Activated T-cell treated with anti-CD3 and anti-CD28 coated beads, Interleukin-2, amount 50 U/mL, for 24 hours (primary cell): ENCODE data around the gene ARL15.

Experiments used
- DNase-seq: peaks from one replicate; pipeline ENCODE4 v3.0.0-alpha.2; 2020
- H3K27ac Mint-ChIP-seq: 2 replicates; pipeline ENCODE4 v1.8.0; 2020; ENCODE audit warnings: mild to moderate bottlenecking, mixed read lengths
- H3K27me3 Mint-ChIP-seq: 2 replicates; pipeline ENCODE4 v1.8.0; 2020; ENCODE audit warnings: mixed read lengths
- H3K36me3 Mint-ChIP-seq: 2 replicates; pipeline ENCODE4 v1.8.0; 2020; ENCODE audit warnings: low read depth, mixed read lengths
- H3K4me1 Mint-ChIP-seq: 2 replicates; pipeline ENCODE4 v1.8.0; 2020; ENCODE audit warnings: low read depth, mixed read lengths
- H3K4me3 Mint-ChIP-seq: 2 replicates; pipeline ENCODE4 v1.8.0; 2020; ENCODE audit warnings: mild to moderate bottlenecking, moderate library complexity, mixed read lengths
- H3K9me3 Mint-ChIP-seq: 2 replicates; pipeline ENCODE4 v1.8.0; 2020; ENCODE audit warnings: mixed read lengths

The ARL15 gene

DNA sequence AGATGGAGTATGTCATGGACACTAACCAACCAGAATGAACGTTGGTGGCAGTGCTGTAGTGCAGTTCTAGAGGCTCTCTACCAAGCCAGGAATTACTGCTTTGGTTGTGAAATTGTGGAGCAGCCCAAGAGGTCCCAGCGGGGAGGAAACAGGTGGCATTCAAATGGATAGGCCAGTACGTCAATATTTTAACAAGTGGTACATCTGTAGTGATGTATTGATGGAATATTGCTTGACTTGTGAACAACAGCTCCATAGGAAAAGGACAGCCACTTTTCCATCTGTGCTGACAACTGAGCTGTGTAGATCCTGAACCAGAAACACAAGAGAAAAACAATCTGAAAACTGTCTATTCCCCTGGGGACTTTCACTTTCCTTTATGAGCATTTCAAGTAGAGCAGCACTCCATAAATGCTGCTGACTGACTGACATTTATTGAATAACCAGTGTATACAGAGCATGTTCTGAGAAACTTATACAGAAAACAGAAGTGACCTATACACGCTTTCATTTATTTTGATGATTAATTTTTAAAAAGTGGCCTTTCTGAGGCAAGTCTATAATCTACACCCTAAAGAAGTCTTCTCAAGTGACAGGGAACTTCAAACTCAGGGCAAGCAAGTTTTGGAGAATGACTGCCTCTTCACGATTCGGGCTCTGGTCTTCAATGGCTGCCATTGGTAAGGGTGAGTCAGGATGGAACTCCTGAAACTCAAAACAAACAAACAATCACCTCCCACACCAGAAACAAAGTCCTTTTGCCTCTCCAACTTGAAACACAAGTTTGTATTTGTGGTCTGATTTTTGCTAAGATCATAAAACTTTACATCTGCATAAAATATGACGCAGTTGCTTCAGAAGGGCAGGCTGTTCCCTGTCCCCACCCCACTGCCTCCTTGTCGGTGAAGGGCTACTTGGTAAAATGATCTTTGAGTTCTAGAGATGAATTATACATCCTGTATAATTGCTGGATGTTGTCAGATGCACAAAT, 387.6 kb downstream of the ARL15 start:
- H3K4me3 Mint-ChIP-seq = no peak overlapping the region
- H3K27me3 Mint-ChIP-seq = no peaks in the 10 kb centered on the region
- peaks cover 2% of the 10 kb centered on the region for H3K36me3 Mint-ChIP-seq
- peak overlapping the region; percentile 29 for H3K27ac Mint-ChIP-seq
- H3K9me3 Mint-ChIP-seq = no peaks in the 10 kb centered on the region
- no peaks in the 10 kb centered on the region for H3K4me1 Mint-ChIP-seq
- no peak for DNase-seq

GRCh38 chr5:53917826-53918225, 392.5 kb downstream of the ARL15 start:
- H3K4me3 Mint-ChIP-seq = no peak overlapping the region
- DNase-seq = no peak
- H3K9me3 Mint-ChIP-seq = no peaks in the 10 kb centered on the region

DNA sequence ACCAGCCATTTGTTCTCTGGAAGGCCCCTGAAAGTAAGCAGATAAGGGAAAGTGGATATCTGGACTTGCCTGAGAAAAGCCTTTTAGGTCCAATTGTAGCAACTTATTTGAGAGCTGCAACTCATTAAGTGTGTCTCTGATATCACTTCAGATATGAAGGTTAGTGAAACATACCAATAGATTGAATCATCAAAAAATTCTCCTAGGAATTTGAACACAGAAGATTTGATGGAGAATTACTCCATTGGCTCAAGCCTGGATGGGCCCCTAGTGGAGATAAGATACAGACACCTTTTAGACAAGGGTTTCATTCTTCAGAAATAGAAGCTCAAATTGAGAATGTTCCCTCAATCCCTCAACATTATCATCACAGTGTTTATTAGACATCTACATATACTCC, 393.3 kb downstream of the ARL15 start:
- no peaks in the 10 kb centered on the region for H3K9me3 Mint-ChIP-seq
- H3K27me3 Mint-ChIP-seq = no peaks in the 10 kb centered on the region
- H3K27ac Mint-ChIP-seq = no peak overlapping the region
- H3K4me1 Mint-ChIP-seq = no peaks in the 10 kb centered on the region
- no peak for DNase-seq
- H3K4me3 Mint-ChIP-seq = no peak overlapping the region
- no peaks in the 10 kb centered on the region for H3K36me3 Mint-ChIP-seq

More at GRCh38 chr5:53917826-53918225, 392.5 kb downstream of the ARL15 start:
- Mint-ChIP-seq H3K4me1 (no peaks in the 10 kb centered on the region), H3K36me3 (no peaks in the 10 kb centered on the region), H3K27ac (no peak overlapping the region), H3K27me3 (no peaks in the 10 kb centered on the region)

DNA sequence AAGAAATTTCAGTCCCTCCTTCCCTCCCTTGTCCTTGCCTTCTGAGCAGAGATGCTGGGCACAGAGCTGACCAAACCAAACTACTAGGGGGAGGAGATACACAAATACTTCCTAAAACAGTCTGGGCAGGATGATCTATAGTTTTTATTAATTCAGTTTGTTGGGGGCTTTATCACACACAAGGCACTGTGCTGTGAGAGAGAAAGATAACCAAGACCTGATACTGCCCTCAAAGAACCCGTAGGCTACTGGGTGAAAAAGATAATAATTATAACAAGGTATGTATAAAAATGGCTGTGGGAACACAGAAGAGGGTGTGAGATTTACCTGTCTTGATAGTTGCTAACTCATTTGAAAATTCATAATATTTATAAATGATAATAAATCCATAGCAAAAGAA, 395.3 kb downstream of the ARL15 start:
- no peak overlapping the region for H3K27ac Mint-ChIP-seq
- no peaks in the 10 kb centered on the region for H3K4me1 Mint-ChIP-seq
- H3K9me3 Mint-ChIP-seq = no peaks in the 10 kb centered on the region
- no peak overlapping the region for H3K4me3 Mint-ChIP-seq
- DNase-seq = no peak
- no peaks in the 10 kb centered on the region for H3K27me3 Mint-ChIP-seq
- no peaks in the 10 kb centered on the region for H3K36me3 Mint-ChIP-seq

DNA sequence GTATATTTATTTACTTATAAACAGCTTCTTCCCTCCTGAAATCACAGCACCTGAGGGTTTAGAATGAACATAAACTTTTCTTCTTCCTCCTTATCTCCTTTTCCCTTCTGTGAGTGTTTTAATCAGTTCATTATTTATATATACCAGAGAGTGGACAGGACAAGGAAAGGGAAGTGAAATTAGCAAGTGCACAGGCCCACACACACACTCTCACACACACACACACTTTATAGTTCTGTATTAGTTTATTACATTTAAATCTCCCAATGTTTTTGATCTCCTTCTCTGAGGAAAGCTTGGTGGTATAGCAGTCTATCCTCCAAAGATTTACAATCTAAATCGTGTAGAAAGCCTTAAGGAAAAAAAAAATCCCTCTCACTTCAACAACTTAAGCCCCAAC, 396.4 kb downstream of the ARL15 start:
- Mint-ChIP-seq H3K27ac (no peak overlapping the region), H3K9me3 (no peaks in the 10 kb centered on the region)

GRCh38 chr5:53908757-53909156, 401.6 kb downstream of the ARL15 start:
- H3K27me3 Mint-ChIP-seq = no peaks in the 10 kb centered on the region
- H3K36me3 Mint-ChIP-seq = peaks cover 1% of the 10 kb centered on the region

More for the DNA sequence above, 396.4 kb downstream of the ARL15 start:
- no peak for DNase-seq
- no peaks in the 10 kb centered on the region for H3K27me3 Mint-ChIP-seq
- H3K4me3 Mint-ChIP-seq = no peak overlapping the region
- H3K36me3 Mint-ChIP-seq = no peaks in the 10 kb centered on the region
- no peaks in the 10 kb centered on the region for H3K4me1 Mint-ChIP-seq

DNA sequence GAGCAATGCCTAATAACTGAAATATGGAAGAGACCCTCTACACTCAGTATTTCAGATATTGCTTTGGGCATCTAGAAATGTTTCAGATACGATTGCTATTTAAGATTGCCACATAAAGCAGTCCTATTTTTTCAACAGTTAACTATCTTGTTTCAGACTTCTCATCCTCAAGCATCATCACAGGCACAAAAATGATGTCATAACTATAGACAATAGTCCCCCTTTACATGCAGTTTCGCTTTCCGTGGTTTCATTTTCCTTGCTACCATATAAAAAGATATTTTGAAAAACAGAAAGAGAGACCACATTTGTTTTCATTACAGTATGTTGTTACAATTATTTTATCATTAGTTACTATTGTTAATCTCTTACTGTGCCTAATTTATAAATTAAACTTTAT, 402.5 kb downstream of the ARL15 start:
- H3K9me3 Mint-ChIP-seq = no peaks in the 10 kb centered on the region
- DNase-seq = no peak
- H3K36me3 Mint-ChIP-seq = peaks cover 1% of the 10 kb centered on the region
- no peaks in the 10 kb centered on the region for H3K4me1 Mint-ChIP-seq
- no peak overlapping the region for H3K4me3 Mint-ChIP-seq
- no peak overlapping the region for H3K27ac Mint-ChIP-seq
- H3K27me3 Mint-ChIP-seq = no peaks in the 10 kb centered on the region

More at GRCh38 chr5:53908757-53909156, 401.6 kb downstream of the ARL15 start:
- H3K4me3 Mint-ChIP-seq = no peak overlapping the region
- H3K4me1 Mint-ChIP-seq = no peaks in the 10 kb centered on the region
- H3K9me3 Mint-ChIP-seq = no peaks in the 10 kb centered on the region
- DNase-seq = no peak
- H3K27ac Mint-ChIP-seq = no peak overlapping the region

GRCh38 chr5:53906736-53907135, 403.6 kb downstream of the ARL15 start:
- no peaks in the 10 kb centered on the region for H3K9me3 Mint-ChIP-seq
- H3K27me3 Mint-ChIP-seq = no peaks in the 10 kb centered on the region
- peaks cover 1% of the 10 kb centered on the region for H3K36me3 Mint-ChIP-seq
- DNase-seq = no peak
- H3K4me1 Mint-ChIP-seq = no peaks in the 10 kb centered on the region
- no peak overlapping the region for H3K27ac Mint-ChIP-seq
- H3K4me3 Mint-ChIP-seq = no peak overlapping the region

GRCh38 chr5:53902296-53902907, 408.0 kb downstream of the ARL15 start:
- Mint-ChIP-seq H3K9me3 (peaks cover 2% of the 10 kb centered on the region), H3K4me1 (no peaks in the 10 kb centered on the region), H3K27me3 (no peaks in the 10 kb centered on the region), H3K27ac (no peak overlapping the region), H3K36me3 (peaks cover 3% of the 10 kb centered on the region), H3K4me3 (no peak overlapping the region)
- DNase-seq = no peak

DNA sequence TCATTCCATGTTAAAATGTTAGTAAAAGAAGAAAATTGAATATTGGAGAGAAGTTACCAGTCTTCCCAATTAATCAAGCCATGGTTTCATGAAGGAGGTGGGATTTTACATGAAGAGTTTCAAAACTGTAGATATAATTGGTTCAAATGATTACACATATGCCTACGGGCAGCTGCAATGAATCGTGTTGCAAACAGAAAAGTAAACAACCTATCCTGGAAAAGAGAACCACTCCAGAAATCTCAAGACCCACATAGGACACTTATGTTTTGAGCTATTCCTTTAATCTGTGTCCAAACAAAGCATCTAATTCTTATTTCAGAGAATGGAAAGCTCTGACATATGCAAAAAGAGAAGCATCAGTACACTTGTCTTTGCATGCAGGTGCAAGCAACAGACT, 409.7 kb downstream of the ARL15 start:
- H3K9me3 Mint-ChIP-seq = peaks cover 2% of the 10 kb centered on the region

GRCh38 chr5:53895091-53895683, 415.2 kb downstream of the ARL15 start:
- Mint-ChIP-seq H3K36me3 (peaks cover 2% of the 10 kb centered on the region), H3K27ac (no peak overlapping the region), H3K4me1 (no peaks in the 10 kb centered on the region), H3K4me3 (no peak overlapping the region), H3K9me3 (peaks cover 2% of the 10 kb centered on the region), H3K27me3 (no peaks in the 10 kb centered on the region)
- DNase-seq = no peak

More for the DNA sequence above, 409.7 kb downstream of the ARL15 start:
- no peaks in the 10 kb centered on the region for H3K27me3 Mint-ChIP-seq
- no peak overlapping the region for H3K4me3 Mint-ChIP-seq
- DNase-seq = no peak
- no peaks in the 10 kb centered on the region for H3K4me1 Mint-ChIP-seq
- no peak overlapping the region for H3K27ac Mint-ChIP-seq
- H3K36me3 Mint-ChIP-seq = peaks cover 2% of the 10 kb centered on the region

GRCh38 chr5:53893626-53894025, 416.7 kb downstream of the ARL15 start:
- peaks cover 2% of the 10 kb centered on the region for H3K9me3 Mint-ChIP-seq
- peaks cover 2% of the 10 kb centered on the region for H3K36me3 Mint-ChIP-seq
- no peaks in the 10 kb centered on the region for H3K4me1 Mint-ChIP-seq
- H3K4me3 Mint-ChIP-seq = no peak overlapping the region
- DNase-seq = no peak
- H3K27ac Mint-ChIP-seq = no peak overlapping the region
- no peaks in the 10 kb centered on the region for H3K27me3 Mint-ChIP-seq

GRCh38 chr5:53892224-53892623, 418.1 kb downstream of the ARL15 start:
- H3K36me3 Mint-ChIP-seq = no peaks in the 10 kb centered on the region
- H3K4me1 Mint-ChIP-seq = no peaks in the 10 kb centered on the region
- no peaks in the 10 kb centered on the region for H3K9me3 Mint-ChIP-seq
- no peaks in the 10 kb centered on the region for H3K27me3 Mint-ChIP-seq
- H3K4me3 Mint-ChIP-seq = no peak overlapping the region
- DNase-seq = no peak
- H3K27ac Mint-ChIP-seq = no peak overlapping the region

DNA sequence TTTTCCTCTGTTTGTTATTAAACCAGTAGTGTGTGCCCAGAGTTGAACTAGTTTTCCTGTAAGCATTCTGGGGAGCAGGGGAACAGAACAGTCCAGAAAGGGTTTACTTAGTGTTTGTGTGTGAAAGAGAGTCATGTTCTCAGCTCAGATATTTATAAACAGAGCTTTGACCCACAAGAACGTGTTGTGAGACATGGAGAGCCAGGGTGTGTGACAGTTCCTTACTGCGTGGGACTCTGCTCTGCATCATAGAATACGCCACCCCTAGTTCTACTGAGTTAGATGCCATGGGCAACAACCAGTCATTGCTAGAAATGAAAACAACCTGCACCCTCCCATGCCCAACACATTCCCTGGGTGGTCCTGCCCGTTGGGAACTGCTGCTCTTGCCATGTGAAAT, 419.2 kb downstream of the ARL15 start:
- H3K36me3 Mint-ChIP-seq = peaks cover 3% of the 10 kb centered on the region
- H3K4me3 Mint-ChIP-seq = no peak overlapping the region
- H3K27me3 Mint-ChIP-seq = no peaks in the 10 kb centered on the region
- DNase-seq = no peak
- no peaks in the 10 kb centered on the region for H3K9me3 Mint-ChIP-seq
- H3K27ac Mint-ChIP-seq = no peak overlapping the region
- no peaks in the 10 kb centered on the region for H3K4me1 Mint-ChIP-seq

DNA sequence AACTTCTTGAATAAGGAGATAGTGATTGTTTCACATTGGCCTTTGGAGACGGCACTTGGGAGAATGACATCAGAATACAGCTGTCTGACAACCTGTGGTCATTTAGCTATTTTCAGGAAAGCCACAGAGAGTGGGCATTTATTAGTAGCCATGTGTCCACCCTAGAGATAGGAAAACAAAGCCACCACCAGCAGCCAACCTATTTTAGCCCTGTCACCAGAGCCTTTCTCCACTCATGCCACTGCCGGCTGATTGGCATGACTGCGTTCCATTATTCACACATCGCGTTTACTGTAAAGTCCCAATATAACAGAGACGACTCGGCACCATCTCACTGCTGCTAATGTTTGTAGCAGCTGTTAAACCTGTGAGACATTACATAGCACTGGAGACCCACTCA, 419.9 kb downstream of the ARL15 start:
- peaks cover 3% of the 10 kb centered on the region for H3K36me3 Mint-ChIP-seq

More for the DNA sequence above, 419.9 kb downstream of the ARL15 start:
- Mint-ChIP-seq H3K4me1 (no peaks in the 10 kb centered on the region), H3K27ac (no peak overlapping the region), H3K4me3 (no peak overlapping the region), H3K9me3 (no peaks in the 10 kb centered on the region), H3K27me3 (no peaks in the 10 kb centered on the region)
- no peak for DNase-seq
